Measurements from ENCODE around the gene MTMR6.

The MTMR6 gene

GRCh38 chr13:25276748-25277147 lies 10.5 kb downstream of the MTMR6 start:
- Histone ChIP-seq H3K27ac (ENCODE audit: low read length) (no peak overlapping the region), H3K4me3 (ENCODE audit: low read depth in 1 of 2, low read length in 2 of 2) (no peak overlapping the region), H3K4me1 (ENCODE audit: control insufficient read depth in 1 of 2, insufficient read depth in 2 of 2, low read length in 2 of 2) (no peaks in the 10 kb centered on the region), H3K27me3 (ENCODE audit: low read depth, low read length) (no peaks in the 10 kb centered on the region), H3K9me3 (ENCODE audit: control insufficient read depth in 1 of 2, low read length in 2 of 2) (no peaks in the 10 kb centered on the region), H3K36me3 (ENCODE audit: control insufficient read depth in 1 of 2, insufficient read depth in 2 of 2, low read length in 2 of 2) (peaks cover 4 to 11% of the 10 kb centered on the region in 2 donors)

GRCh38 chr13:25268561-25268960 lies 18.7 kb downstream of the MTMR6 start:
- Histone ChIP-seq H3K36me3 (ENCODE audit: control insufficient read depth in 1 of 2, insufficient read depth in 2 of 2, low read length in 2 of 2) (peaks cover 20 to 43% of the 10 kb centered on the region in 2 donors), H3K4me3 (ENCODE audit: low read depth in 1 of 2, low read length in 2 of 2) (no peak overlapping the region), H3K9me3 (ENCODE audit: control insufficient read depth in 1 of 2, low read length in 2 of 2) (no peaks in the 10 kb centered on the region), H3K4me1 (ENCODE audit: control insufficient read depth in 1 of 2, insufficient read depth in 2 of 2, low read length in 2 of 2) (no peaks in the 10 kb centered on the region), H3K27me3 (ENCODE audit: low read depth, low read length) (no peaks in the 10 kb centered on the region), H3K27ac (ENCODE audit: low read length) (no peak overlapping the region)

- no peak overlapping the region for H3K4me3 ChIP-seq (ENCODE audit: low read depth in 1 of 2, low read length in 2 of 2)
- H3K27ac ChIP-seq (ENCODE audit: low read length): no peak overlapping the region
- no peaks in the 10 kb centered on the region for H3K4me1 ChIP-seq (ENCODE audit: control insufficient read depth in 1 of 2, insufficient read depth in 2 of 2, low read length in 2 of 2)
- no peaks in the 10 kb centered on the region for H3K27me3 ChIP-seq (ENCODE audit: low read depth, low read length)
- no peaks in the 10 kb centered on the region for H3K9me3 ChIP-seq (ENCODE audit: control insufficient read depth in 1 of 2, low read length in 2 of 2)
- H3K36me3 ChIP-seq (ENCODE audit: control insufficient read depth in 1 of 2, insufficient read depth in 2 of 2, low read length in 2 of 2): peaks cover 22 to 48% of the 10 kb centered on the region in 2 donors
These were observed 19.6 kb downstream of the MTMR6 start for GRCh38 chr13:25267715-25268114.

- no peak overlapping the region for H3K27ac ChIP-seq (ENCODE audit: low read length)
- H3K4me3 ChIP-seq (ENCODE audit: low read depth in 1 of 2, low read length in 2 of 2): no peak overlapping the region
- no peaks in the 10 kb centered on the region for H3K9me3 ChIP-seq (ENCODE audit: control insufficient read depth in 1 of 2, low read length in 2 of 2)
- H3K27me3 ChIP-seq (ENCODE audit: low read depth, low read length): no peaks in the 10 kb centered on the region
- no peaks in the 10 kb centered on the region for H3K4me1 ChIP-seq (ENCODE audit: control insufficient read depth in 1 of 2, insufficient read depth in 2 of 2, low read length in 2 of 2)
- peaks cover 32 to 48% of the 10 kb centered on the region in 2 donors for H3K36me3 ChIP-seq (ENCODE audit: control insufficient read depth in 1 of 2, insufficient read depth in 2 of 2, low read length in 2 of 2)
These were observed 20.6 kb downstream of the MTMR6 start for GRCh38 chr13:25266706-25267105.

GRCh38 chr13:25262261-25262660 lies 25.0 kb downstream of the MTMR6 start:
- Histone ChIP-seq H3K27ac (ENCODE audit: low read length) (no peak overlapping the region), H3K36me3 (ENCODE audit: control insufficient read depth in 1 of 2, insufficient read depth in 2 of 2, low read length in 2 of 2) (peaks cover 38 to 54% of the 10 kb centered on the region in 2 donors), H3K4me3 (ENCODE audit: low read depth in 1 of 2, low read length in 2 of 2) (no peak overlapping the region), H3K27me3 (ENCODE audit: low read depth, low read length) (no peaks in the 10 kb centered on the region), H3K9me3 (ENCODE audit: control insufficient read depth in 1 of 2, low read length in 2 of 2) (no peaks in the 10 kb centered on the region), H3K4me1 (ENCODE audit: control insufficient read depth in 1 of 2, insufficient read depth in 2 of 2, low read length in 2 of 2) (no peaks in the 10 kb centered on the region)

GRCh38 chr13:25253702-25254101 lies 33.6 kb downstream of the MTMR6 start:
- H3K9me3 ChIP-seq (ENCODE audit: control insufficient read depth in 1 of 2, low read length in 2 of 2): no peaks in the 10 kb centered on the region
- no peaks in the 10 kb centered on the region for H3K4me1 ChIP-seq (ENCODE audit: control insufficient read depth in 1 of 2, insufficient read depth in 2 of 2, low read length in 2 of 2)
- no peaks in the 10 kb centered on the region for H3K27me3 ChIP-seq (ENCODE audit: low read depth, low read length)
- peaks cover 42 to 48% of the 10 kb centered on the region in 2 donors for H3K36me3 ChIP-seq (ENCODE audit: control insufficient read depth in 1 of 2, insufficient read depth in 2 of 2, low read length in 2 of 2)
- H3K27ac ChIP-seq (ENCODE audit: low read length): no peak overlapping the region
- no peak overlapping the region for H3K4me3 ChIP-seq (ENCODE audit: low read depth in 1 of 2, low read length in 2 of 2)

- Histone ChIP-seq H3K27me3 (ENCODE audit: low read depth, low read length) (no peaks in the 10 kb centered on the region), H3K36me3 (ENCODE audit: control insufficient read depth in 1 of 2, insufficient read depth in 2 of 2, low read length in 2 of 2) (peaks cover 42 to 48% of the 10 kb centered on the region in 2 donors), H3K4me3 (ENCODE audit: low read depth in 1 of 2, low read length in 2 of 2) (no peak overlapping the region), H3K27ac (ENCODE audit: low read length) (no peak overlapping the region), H3K9me3 (ENCODE audit: control insufficient read depth in 1 of 2, low read length in 2 of 2) (no peaks in the 10 kb centered on the region), H3K4me1 (ENCODE audit: control insufficient read depth in 1 of 2, insufficient read depth in 2 of 2, low read length in 2 of 2) (no peaks in the 10 kb centered on the region)
These were observed 34.5 kb downstream of the MTMR6 start for GRCh38 chr13:25252752-25253151.

- H3K27ac ChIP-seq (ENCODE audit: low read length): no peak overlapping the region
- H3K4me1 ChIP-seq (ENCODE audit: control insufficient read depth in 1 of 2, insufficient read depth in 2 of 2, low read length in 2 of 2): no peaks in the 10 kb centered on the region
- H3K9me3 ChIP-seq (ENCODE audit: control insufficient read depth in 1 of 2, low read length in 2 of 2): no peaks in the 10 kb centered on the region
- no peak overlapping the region for H3K4me3 ChIP-seq (ENCODE audit: low read depth in 1 of 2, low read length in 2 of 2)
- peaks cover 41 to 42% of the 10 kb centered on the region in 2 donors for H3K36me3 ChIP-seq (ENCODE audit: control insufficient read depth in 1 of 2, insufficient read depth in 2 of 2, low read length in 2 of 2)
- H3K27me3 ChIP-seq (ENCODE audit: low read depth, low read length): no peaks in the 10 kb centered on the region
These were observed 35.1 kb downstream of the MTMR6 start for GRCh38 chr13:25252225-25252624.

GRCh38 chr13:25249001-25249543 lies 38.2 kb downstream of the MTMR6 start:
- H3K9me3 ChIP-seq (ENCODE audit: control insufficient read depth in 1 of 2, low read length in 2 of 2): peaks cover 0 to 3% of the 10 kb centered on the region in 2 donors
- H3K27ac ChIP-seq (ENCODE audit: low read length): no peak overlapping the region
- no peaks in the 10 kb centered on the region for H3K27me3 ChIP-seq (ENCODE audit: low read depth, low read length)
- H3K4me3 ChIP-seq (ENCODE audit: low read depth in 1 of 2, low read length in 2 of 2): no peak overlapping the region
- H3K4me1 ChIP-seq (ENCODE audit: control insufficient read depth in 1 of 2, insufficient read depth in 2 of 2, low read length in 2 of 2): no peaks in the 10 kb centered on the region
- peaks cover 17 to 29% of the 10 kb centered on the region in 2 donors for H3K36me3 ChIP-seq (ENCODE audit: control insufficient read depth in 1 of 2, insufficient read depth in 2 of 2, low read length in 2 of 2)

- H3K9me3 ChIP-seq (ENCODE audit: control insufficient read depth in 1 of 2, low read length in 2 of 2): peaks cover 0 to 3% of the 10 kb centered on the region in 2 donors
- no peaks in the 10 kb centered on the region for H3K4me1 ChIP-seq (ENCODE audit: control insufficient read depth in 1 of 2, insufficient read depth in 2 of 2, low read length in 2 of 2)
- H3K36me3 ChIP-seq (ENCODE audit: control insufficient read depth in 1 of 2, insufficient read depth in 2 of 2, low read length in 2 of 2): peaks cover 8 to 23% of the 10 kb centered on the region in 2 donors
- no peak overlapping the region for H3K27ac ChIP-seq (ENCODE audit: low read length)
- no peaks in the 10 kb centered on the region for H3K27me3 ChIP-seq (ENCODE audit: low read depth, low read length)
- no peak overlapping the region for H3K4me3 ChIP-seq (ENCODE audit: low read depth in 1 of 2, low read length in 2 of 2)
These were observed 39.2 kb downstream of the MTMR6 start for GRCh38 chr13:25248071-25248470.

- Histone ChIP-seq H3K4me3 (ENCODE audit: low read depth in 1 of 2, low read length in 2 of 2) (no peak overlapping the region), H3K27me3 (ENCODE audit: low read depth, low read length) (no peaks in the 10 kb centered on the region), H3K9me3 (ENCODE audit: control insufficient read depth in 1 of 2, low read length in 2 of 2) (peaks cover 0 to 3% of the 10 kb centered on the region in 2 donors), H3K36me3 (ENCODE audit: control insufficient read depth in 1 of 2, insufficient read depth in 2 of 2, low read length in 2 of 2) (peaks cover 3 to 18% of the 10 kb centered on the region in 2 donors), H3K27ac (ENCODE audit: low read length) (no peak overlapping the region), H3K4me1 (ENCODE audit: control insufficient read depth in 1 of 2, insufficient read depth in 2 of 2, low read length in 2 of 2) (no peaks in the 10 kb centered on the region)
These were observed 39.9 kb downstream of the MTMR6 start for GRCh38 chr13:25247360-25247759.

GRCh38 chr13:25244123-25244522 lies 43.2 kb downstream of the MTMR6 start:
- Histone ChIP-seq H3K4me1 (ENCODE audit: control insufficient read depth in 1 of 2, insufficient read depth in 2 of 2, low read length in 2 of 2) (no peaks in the 10 kb centered on the region), H3K4me3 (ENCODE audit: low read depth in 1 of 2, low read length in 2 of 2) (no peak overlapping the region)

More at GRCh38 chr13:25244123-25244522, 43.2 kb downstream of the MTMR6 start:
- no peaks in the 10 kb centered on the region for H3K27me3 ChIP-seq (ENCODE audit: low read depth, low read length)
- H3K9me3 ChIP-seq (ENCODE audit: control insufficient read depth in 1 of 2, low read length in 2 of 2): peaks cover 0 to 3% of the 10 kb centered on the region in 2 donors
- H3K27ac ChIP-seq (ENCODE audit: low read length): no peak overlapping the region
- H3K36me3 ChIP-seq (ENCODE audit: control insufficient read depth in 1 of 2, insufficient read depth in 2 of 2, low read length in 2 of 2): peaks cover 0 to 9% of the 10 kb centered on the region in 2 donors

All from muscle layer of duodenum (tissue), 2 donors.